ENCODE results near the gene MTG2.

Gene MTG2

GRCh38 chr20:62182469-62183425, at the start of gene MTG2:
Gene MTG2 (plus strand): TSS chr20:62183028. CDS start chr20:62193421, 10,393 bp downstream.
- peak; percentile 99 for DNase-seq

- DNase-seq = peak; percentile 73
These were observed 49.6 kb upstream of the MTG2 start for GRCh38 chr20:62133051-62133845.

- no peak for DNase-seq
These were observed 49.0 kb upstream of the MTG2 start for GRCh38 chr20:62133864-62134263.

- peak; percentile 51 for DNase-seq
These were observed 48.0 kb upstream of the MTG2 start for GRCh38 chr20:62134735-62135231.

GRCh38 chr20:62135573-62136266, 47.1 kb upstream of the MTG2 start:
- no peak for DNase-seq

- DNase-seq = peak; percentile 70
These were observed 46.3 kb upstream of the MTG2 start for GRCh38 chr20:62136283-62137091.

GRCh38 chr20:62137092-62137384, 45.8 kb upstream of the MTG2 start:
- DNase-seq = no peak

GRCh38 chr20:62137478-62138203, 45.2 kb upstream of the MTG2 start:
- no peak for DNase-seq

GRCh38 chr20:62138204-62138543, 44.7 kb upstream of the MTG2 start:
- DNase-seq = no peak

- DNase-seq = no peak
These were observed 43.9 kb upstream of the MTG2 start for GRCh38 chr20:62138912-62139311.

GRCh38 chr20:62139636-62140035, 43.2 kb upstream of the MTG2 start:
- no peak for DNase-seq

GRCh38 chr20:62141043-62141396, 41.8 kb upstream of the MTG2 start:
- no peak for DNase-seq

GRCh38 chr20:62141397-62142251, 41.2 kb upstream of the MTG2 start:
- peak; percentile 89 for DNase-seq

GRCh38 chr20:62142252-62143080, 40.4 kb upstream of the MTG2 start:
- peak; percentile 23 for DNase-seq

GRCh38 chr20:62143081-62143956, 39.5 kb upstream of the MTG2 start, which contains the start of the genes PSMA7 and SS18L1:
Gene PSMA7 (minus strand): TSS chr20:62143394. CDS start chr20:62143303, 91 bp downstream.
Gene SS18L1 (plus strand): TSS chr20:62143769. CDS start chr20:62143821, 52 bp downstream.
- DNase-seq = peak; percentile 92

GRCh38 chr20:62143957-62144825, 38.6 kb upstream of the MTG2 start:
- peak; percentile 72 for DNase-seq

- DNase-seq = no peak
These were observed 37.2 kb upstream of the MTG2 start for GRCh38 chr20:62145688-62146018.
